GM21360 (cell line): ENCODE data around the gene FFAR3.
"Not testable (repeated sequence)": the region's sequence is repeated elsewhere in the genome, so short reads cannot be mapped to it uniquely, and the experiment has no call there.

Experiments
- ATAC-seq: cut with Tn5 transposase; IDR thresholded peaks from one replicate; pipeline ENCODE4 v1.9.1; 2021; ENCODE audit warnings: mild to moderate bottlenecking, moderate library complexity; ENCODE audit not compliant: unreplicated experiment

FFAR3 gene

DNA sequence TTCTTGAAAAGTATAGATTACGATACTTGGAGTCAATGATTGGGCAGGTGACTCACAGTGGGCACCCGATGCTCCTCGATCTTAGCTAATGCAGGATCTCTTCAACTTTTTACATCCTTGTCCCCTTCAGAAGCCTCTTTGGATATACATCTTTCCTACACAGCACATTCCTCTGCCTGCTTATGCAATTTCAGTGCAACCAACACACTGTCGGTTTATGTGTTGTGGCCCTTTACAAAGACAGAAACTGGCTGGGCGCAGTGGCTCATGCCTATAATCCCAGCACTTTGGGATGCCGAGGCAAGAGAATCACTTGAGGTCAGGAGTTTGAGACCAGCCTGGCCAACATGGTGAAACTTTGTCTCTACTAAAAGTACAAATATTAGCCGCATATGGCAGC, 15.2 kb downstream of the FFAR3 start:
- ATAC-seq, result no peak

DNA sequence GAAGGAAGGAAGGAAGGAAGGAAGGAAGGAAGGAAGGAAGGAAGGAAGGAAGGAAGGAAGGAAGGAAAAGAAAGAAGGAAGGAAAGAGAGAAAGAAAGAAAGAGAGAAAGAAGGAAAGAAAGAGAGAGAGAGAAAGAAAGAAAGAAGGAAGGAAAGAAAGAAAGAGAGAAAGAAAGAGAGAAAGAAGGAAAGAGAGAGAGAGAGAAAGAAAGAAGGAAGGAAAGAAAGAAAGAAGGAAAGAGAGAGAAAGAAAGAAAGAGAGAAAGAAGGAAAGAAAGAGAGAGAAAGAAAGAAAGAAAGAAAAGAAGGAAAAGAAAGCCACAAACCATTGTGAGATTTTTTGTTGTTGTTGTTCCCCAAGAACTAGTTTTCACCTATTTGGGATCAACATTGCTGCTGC, 15.8 kb downstream of the FFAR3 start:
- ATAC-seq, result not testable (repeated sequence)

DNA sequence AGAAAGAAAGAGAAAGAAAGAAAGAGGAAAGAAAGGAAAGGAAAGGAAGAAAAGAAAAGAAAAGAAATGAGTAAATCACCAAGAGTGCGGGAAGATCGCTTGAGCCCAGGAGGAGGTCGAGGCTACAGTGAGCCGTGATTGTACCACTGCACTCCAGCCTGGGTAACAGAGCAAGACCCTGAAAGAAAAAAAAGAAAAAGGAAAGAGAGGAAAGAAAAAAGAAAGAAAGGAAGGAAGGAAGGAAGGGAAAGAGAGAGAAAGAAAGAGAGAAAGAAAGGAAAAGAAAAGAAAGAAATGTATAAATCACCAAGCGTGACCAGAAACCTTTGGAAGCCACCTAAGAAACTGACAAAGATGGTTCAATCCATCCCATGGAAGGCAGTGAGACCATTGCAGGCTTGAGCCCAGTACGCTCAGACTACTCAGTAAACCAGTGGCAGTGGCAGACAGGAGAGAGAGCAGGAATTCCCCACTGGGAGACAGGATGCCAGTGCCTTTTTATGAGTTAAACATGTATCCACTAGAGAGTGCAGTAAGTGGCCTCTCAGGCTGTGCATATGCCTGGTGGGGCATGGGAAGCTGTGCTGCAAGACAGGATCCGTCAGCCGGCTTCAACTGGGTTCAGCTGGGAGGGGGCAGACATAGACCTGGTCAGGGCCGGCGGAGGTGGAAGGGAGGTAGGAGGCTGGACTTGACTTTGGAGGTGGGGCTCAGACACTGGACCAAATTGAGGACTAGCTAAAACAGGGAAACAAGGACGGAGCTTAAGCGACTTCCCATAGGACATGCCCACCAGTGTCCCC, 17.4 kb downstream of the FFAR3 start:
- ATAC-seq, result no peak

DNA sequence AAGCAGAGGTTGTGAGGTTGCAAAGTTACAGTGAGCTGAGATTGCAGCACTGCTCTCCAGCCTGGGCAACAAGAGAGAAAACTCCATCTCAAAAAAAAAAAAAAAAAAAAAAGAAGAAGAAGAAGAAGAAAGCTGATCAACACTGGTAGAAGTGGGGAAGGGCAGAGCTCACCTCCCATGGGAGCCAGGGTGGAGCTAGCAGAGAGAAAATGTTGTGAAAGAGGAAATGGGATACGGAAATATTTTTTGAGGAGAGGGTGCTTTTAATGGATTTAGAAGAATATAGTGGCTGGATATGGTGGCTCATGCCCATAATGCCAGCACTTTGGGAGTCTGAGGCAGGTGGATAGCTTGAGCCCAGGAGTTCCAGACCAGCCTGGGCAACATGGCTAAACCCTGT, 19.4 kb downstream of the FFAR3 start:
- ATAC-seq, result no peak

DNA sequence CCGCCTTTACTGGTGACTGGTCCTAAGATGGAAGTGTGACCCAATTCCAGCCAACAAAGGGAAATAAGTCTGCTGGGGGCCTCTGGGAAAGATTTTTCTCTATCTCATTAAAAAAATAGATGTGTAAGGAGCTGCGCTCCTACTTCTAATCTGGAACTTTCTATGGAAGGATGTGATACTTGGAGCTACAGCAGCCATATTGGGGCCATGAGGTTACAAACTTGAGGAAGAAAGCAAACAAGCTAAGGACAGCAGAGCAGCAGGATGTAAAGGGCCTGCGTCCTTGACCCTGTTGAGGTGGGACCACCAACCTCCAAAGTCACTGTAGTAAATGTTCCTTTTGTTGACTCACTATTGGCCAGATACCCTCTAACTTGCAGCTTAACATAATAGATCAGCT, 20.1 kb downstream of the FFAR3 start:
- no peak for ATAC-seq

DNA sequence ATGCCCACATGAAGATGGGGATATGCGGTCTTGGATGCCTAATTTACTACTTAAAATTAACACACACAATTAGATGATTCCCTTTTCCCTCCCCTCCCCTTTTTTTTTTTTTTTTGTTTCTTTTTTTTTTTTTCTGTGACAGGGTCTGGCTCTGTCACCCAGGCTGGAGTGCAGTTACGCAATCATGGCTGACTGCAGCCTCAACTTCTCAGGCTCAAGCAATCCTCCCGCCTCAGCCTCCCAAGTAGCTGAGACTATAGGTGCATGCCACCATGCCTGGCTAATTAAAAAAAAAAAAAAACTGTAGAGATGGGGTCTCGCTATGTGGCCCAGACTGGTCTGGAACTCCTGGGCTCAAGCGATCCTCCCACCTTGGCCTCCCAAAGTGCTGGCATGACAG, 21.3 kb downstream of the FFAR3 start:
- not testable (repeated sequence) for ATAC-seq

DNA sequence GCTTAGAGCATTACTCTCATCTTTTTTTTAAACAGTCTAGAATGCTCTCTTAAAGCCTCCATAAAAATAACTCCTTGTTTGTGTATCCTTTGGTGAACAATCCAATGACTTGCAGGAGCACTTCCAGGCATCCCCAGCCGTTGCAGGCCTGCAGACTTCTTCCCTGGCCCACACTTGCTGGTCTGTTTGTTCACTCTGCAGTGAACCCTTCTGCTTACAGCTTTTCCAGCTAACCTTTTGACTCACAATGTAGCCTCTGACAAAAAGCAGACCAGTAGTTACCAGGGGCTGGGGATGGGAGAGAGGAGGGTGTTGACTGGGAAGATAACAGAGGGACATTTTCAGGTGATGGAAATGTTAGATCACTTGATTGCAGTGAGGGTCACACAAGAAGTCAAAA, 21.7 kb downstream of the FFAR3 start:
- no peak for ATAC-seq

DNA sequence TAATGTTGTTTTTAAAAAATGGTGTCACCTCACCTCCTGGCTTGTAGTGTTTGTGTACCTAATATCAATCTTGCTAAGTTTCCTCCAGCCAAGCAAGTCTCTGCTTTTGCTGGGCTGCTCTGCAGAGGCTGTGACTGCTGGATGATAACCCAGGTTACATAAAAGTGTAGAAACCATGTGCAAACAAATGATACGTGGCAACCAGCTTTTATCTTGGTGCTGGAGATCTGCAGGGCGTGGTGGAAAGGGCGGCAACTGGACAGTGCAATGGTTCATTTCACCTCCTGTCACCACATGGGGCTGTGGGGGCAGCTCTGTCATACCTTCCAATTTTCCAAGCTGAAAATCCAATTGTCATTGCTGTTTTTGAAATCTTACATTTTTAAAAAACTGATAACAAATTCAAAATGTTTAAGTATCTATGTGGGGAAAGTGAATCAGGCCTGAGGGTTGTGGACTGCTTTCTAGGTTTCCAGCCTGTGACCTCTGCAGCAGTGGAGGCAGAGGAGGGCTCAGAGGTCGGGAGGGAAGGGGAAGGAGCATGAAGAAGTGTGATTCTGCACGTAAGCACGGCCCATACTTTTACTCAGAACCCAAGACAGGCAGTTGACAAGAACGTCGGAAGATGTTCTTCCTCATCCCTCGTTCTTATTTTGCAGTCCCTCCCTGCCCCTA, 22.3 kb downstream of the FFAR3 start:
- no peak for ATAC-seq

DNA sequence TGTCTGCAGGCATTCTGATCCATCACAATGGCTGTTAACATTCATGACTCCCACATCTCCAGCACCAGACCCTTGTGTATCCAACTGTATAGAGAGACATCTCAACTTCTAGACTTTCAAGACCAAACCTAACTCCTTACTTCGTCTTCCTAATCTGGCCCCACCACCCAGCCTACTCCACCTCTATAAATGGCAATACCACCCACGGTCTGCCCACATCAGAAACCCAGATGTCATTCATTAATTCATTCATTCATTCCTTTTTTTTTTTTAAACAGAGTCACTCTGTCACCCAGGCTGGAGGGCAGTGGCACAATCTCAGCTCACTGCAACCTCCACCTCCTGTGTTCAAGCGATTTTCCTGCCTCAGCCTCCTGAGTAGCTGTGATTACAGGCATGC, 23.1 kb downstream of the FFAR3 start:
- ATAC-seq, result no peak

DNA sequence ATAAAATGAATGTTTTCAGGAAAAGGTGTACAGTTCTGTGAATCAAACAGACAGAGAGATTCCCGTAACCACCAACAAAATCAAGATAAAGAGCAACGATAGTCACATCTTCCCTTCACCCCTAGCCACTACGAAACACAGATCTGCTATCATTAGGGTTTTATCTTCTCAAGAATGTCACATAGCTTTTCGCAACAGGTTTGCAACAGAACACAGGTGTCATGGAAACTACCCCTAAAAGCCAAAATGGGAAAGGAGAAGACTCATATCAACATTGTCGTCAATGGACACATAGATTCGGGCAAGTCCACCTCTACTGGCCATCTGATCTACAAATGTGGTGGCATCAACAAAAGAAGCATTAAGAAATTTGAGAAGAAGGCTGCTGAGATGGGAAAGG, 23.7 kb downstream of the FFAR3 start:
- ATAC-seq, result no peak

DNA sequence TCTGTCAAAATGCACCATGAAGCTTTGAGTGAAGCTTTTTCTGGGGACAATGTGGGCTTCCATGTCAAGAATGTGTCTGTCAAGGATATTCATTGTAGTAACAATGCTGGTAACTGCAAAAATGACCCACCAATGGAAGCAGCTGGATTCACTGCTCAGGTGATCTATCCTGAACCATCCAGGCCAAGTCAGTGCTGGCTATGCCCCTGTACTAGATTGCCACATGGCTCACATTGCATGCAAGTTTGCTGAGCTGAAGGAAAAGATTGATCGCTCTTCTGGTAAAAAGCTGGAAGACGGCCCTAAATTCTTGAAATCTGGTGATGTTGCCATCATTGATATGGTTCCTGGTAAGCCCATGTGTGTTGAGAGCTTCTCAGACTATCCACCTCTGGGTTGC, 25.3 kb downstream of the FFAR3 start:
- no peak for ATAC-seq

DNA sequence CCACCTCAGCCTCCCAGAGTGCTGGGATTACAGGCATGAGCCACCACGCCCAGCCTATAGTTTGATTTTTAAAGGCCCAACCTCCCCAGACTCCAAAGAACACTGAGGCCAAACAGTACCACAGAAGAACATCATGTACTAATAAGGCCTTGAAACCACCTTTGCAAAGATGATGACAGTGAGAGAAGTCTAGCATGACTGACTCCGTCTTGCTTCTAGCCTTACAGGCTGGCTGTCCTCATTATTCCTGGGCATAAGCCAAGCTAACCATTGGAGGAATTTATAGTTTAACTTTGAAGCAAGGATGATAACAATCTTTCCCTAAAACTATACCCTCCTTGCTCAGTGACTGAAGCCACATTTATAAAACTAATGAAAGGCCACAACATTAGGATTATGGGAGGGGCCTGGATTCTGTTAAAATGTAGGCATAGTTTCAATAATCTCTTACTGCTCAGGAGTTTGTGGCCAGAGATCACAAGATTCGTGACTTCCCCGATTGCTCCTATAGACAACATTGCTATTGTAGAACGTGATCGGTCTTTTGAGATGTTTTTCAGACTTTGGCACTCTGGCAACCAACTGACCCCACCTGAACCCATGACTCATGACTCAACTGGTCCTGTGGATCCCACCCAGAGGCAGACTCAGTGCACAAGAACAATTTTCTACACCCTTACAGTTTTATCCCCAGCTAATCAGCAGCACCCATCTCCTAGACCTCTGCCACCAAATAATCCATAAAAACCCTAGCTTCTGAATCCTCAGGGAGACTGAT, 30.2 kb downstream of the FFAR3 start:
- ATAC-seq, result no peak

DNA sequence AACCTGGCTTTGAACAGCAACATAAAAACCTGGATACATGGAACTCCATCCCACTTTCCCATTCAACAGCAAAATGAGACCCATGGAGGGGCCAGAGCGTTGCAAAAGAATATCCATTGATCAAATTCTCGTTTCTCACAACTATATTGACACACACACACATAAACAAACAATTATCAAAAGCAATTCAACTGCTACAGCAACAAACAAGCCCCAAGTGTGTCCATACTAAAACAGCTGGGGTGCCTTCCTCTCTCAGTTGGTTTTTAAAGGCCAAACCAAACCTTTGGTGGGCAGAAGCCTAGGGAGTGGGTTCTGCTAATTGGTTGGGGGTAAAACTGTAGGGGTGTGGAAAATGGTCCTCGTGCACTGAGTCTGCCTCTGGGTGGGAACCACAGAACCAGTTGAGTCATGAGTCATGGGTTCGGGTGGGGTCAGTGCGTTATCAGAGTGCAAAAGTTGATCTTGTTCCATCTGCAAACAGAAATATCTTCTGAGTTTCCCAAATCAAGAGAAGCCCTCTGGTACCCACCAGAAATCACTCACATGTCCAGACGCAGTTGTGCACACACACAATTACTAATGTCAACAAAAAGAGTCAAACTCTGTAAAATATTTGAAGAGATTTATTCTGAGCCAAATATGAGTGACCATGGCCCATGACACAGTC, 31.1 kb downstream of the FFAR3 start:
- ATAC-seq, result no peak

DNA sequence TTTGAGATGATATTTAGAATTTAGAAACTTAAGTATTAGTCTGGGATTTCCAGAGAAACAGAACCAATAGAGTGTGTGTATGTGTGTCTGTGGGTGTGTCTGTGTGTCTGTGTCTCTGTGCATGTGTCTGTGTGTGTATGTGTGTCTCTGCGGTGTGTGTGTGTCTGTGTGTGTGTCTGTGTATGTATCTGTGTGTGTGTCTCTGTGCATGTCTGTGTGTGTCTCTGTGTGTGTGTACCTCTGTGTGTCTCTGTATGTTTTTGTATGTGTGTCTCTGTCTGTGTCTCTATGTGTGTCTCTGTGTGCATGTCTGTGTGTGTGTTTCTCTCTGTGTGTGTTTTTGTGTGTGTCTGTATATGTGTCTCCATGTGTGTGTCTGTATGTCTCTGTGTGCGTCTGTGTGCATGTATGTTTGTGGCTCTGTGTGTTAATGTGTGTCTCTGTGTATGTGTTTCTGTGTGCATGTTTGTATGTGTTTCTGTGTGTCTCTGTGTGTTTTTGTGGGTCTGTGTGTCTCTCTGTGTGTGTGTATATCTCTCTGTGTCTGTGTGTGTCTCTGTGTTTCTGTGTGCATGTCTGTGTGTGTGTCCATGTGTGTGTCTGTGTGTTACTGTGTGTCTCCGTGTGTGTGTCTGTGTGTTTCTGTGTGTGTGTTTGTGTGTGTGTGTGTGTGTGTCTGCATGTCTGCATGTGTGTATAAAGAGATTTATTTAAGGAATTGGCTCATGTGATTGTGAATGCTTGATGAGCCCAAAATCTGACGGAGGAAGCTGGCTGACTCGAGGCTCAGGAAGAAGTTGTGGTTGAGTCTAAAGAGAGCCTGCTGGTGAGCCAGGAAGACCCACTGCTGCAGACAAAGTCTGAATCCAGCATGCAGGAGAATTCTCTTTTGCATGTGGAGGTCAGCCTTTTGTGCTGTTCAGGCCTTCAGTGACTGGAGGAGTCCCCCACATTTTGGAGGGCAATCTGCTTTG, 34.8 kb downstream of the FFAR3 start:
- no peak for ATAC-seq

DNA sequence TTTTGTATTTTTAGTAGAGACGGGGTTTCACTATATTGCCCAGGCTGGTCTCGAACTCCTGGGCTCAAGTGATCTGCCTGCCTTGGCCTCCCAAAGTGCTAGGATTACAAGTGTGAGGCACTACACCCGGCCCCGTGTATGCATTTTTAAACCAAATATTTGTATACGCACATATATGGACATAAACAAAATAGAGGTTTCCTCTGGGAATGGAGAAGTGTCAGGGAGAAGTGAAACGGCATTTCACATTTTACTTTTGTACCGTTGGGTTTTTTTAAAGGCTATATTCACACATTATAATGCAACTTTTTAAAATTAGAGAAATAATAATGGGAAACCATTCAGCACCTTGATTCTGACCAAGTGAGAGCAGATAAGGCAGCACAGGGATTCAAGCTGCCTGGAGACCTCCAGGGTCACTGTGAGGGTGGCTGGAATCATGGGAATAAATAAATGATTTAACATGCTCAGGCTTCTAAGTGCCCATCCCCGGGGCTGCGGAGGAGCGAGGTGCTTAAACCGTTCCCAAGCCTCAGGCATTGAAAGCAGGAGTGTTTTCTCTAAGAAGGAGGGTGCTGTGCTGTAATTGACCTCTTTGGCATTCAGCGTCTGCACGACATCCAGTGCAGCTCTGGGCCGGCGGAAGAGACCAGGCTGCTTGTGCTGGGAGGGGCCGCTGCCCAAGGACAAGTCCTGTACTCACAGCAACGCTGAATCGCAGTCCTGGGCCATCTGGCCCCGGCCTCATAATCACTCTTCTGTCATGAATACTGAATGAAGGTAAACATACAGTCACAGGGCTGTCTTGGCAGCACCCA, 37.3 kb downstream of the FFAR3 start:
- no peak for ATAC-seq

DNA sequence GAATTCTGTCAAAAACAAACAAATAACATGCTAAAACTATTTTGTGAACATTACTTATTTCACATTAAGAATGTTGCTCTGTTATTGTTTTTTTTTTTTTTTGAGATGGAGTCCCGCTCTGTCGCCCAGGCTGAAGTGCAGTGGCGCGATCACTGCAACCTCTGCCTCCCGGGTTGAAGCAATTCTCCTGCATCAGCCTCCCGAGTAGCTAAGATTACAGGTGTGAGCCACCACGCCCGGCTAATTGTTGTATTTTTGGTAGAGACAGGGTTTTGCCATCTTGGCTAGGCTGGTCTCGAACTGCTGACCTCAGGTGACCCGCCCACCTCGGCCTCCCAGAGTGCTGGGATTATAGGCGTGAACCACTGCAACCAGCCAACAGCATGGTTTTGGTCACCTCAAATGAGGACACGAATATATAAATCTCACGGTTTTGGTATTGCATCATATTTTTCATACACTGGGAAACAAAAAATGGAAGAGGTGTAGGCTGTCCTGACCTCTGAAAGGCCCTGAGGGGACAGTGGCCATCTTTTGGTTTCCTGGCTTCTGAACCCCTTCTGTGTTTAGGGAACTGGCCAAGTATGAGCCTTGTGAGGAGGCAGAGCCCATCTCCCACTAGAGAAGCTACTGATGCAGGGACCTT, 38.1 kb downstream of the FFAR3 start:
- ATAC-seq, result no peak

DNA sequence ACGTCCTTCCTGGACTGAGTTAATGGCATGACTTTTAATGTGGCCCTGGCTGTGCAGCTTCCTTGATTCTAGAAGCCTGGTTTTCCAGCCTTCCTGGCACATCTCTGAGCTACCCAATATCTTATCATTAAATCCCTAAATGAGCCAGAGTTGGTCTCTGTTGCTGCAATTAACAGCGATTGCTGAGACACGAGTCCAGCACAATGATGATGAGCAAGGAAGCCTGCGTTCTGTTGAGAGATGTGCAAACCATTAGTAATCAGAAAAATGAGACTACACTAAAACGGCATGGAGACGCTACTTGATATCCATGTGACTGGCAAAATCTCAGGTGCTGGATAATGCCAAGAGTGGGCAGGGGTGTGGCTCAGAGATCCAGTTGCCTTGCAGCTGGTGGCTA, 38.8 kb downstream of the FFAR3 start:
- ATAC-seq, result no peak

DNA sequence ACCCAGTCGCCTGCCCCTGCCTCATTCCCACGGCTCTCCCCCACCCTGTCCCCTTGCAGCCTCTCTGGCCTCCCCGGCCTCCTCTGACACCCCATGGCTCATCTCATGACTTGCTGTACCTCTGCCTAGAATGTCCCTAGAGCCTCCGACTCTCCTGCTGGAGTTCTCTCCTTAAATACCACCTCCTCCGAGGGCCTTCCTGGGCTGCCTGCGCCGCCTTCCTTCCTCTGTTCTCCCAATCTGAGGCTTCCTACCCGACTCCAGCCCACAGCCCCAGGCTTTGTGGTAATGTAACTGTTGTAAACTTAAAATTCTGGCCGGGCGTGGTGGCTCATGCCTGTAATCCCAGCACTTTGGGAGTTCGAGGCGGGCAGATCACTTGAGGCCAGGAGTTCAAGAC, 40.3 kb downstream of the FFAR3 start:
- no peak for ATAC-seq

DNA sequence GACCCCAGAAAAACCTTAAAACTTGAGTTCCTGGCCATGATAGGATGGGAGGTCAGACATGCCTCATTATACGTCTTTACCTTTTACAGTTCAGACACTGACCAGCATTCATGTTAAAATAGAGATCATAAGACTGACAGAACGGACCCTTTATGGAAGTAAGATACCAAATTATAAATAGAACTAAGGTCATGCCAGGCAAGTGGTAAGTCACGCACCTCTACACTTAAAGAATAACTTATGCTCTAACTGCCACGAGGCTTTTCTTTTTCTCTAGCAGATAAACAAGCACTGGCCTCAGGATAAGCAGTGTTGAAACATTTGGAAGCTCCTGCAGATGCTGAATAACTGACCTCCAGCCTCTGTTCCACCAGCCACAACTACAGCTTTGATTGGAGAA, 41.0 kb downstream of the FFAR3 start:
- no peak for ATAC-seq
